IMR-90 (cell line): ENCODE data around the gene MAPRE2. TPM values are rescaled to one million over a fixed set of nuclear protein-coding genes. Genes with fewer than 3 reads are reported as not detected.

Source experiments
- ATAC-seq: fragments of 200-7000 bp; cut with Tn5 transposase; 2 replicates; pipeline ENCODE4 v1.9.1; 2020; ENCODE audit warnings: low read depth, mild to moderate bottlenecking, moderate library complexity
- BruUV-seq: library from RNA; stranded (reverse); fragments of 400-500 nt; replicated peaks from 2 replicates; lab custom pipeline; 2021; lab: Mats Ljungman, UMichigan
- CTCF ChIA-PET: fragments of 300-600 bp; formaldehyde crosslinking; extraction: SDS; loops from one replicate; lab custom pipeline; 2021; ENCODE audit warnings: antibody characterized with exemption; lab: Yijun Ruan, JAX
- POLR2A ChIA-PET: fragments of 300-600 bp; sonication (Branson Sonifier 250); formaldehyde crosslinking; loops from one replicate; lab custom pipeline; 2022; ENCODE audit warnings: antibody characterized with exemption; ENCODE audit not compliant: unreplicated experiment; lab: Charles Lee
- DNase-seq: peaks from one replicate; pipeline ENCODE4 v3.0.0; 2013
- H2AFZ ChIP-seq: replicated peaks from 2 replicates; pipeline ENCODE3; 2013; ENCODE audit warnings: low read length, mild to moderate bottlenecking; ENCODE audit not compliant: poor library complexity
- H2AK5ac ChIP-seq: 2 replicates; pipeline ENCODE4 v1.6.1; 2013; ENCODE audit warnings: low read depth, low read length, inconsistent platforms
- H2AK9ac ChIP-seq: replicated peaks from 2 replicates; pipeline ENCODE3; 2013; ENCODE audit warnings: mild to moderate bottlenecking, low read depth, low read length, moderate library complexity; ENCODE audit not compliant: poor library complexity
- H2BK120ac ChIP-seq: 2 replicates; pipeline ENCODE4 v1.6.1; 2013; ENCODE audit warnings: low read depth, low read length, inconsistent platforms
- H2BK15ac ChIP-seq: 3 replicates; pipeline ENCODE4 v1.6.1; 2013; ENCODE audit warnings: low read depth, low read length, inconsistent platforms
- H2BK20ac ChIP-seq: 2 replicates; pipeline ENCODE4 v1.6.1; 2013; ENCODE audit warnings: low read depth, mild to moderate bottlenecking, inconsistent platforms, low read length, moderate library complexity
- H2BK5ac ChIP-seq: 2 replicates; pipeline ENCODE4 v1.6.1; 2013; ENCODE audit warnings: mild to moderate bottlenecking, low read depth, low read length, inconsistent platforms; ENCODE audit not compliant: poor library complexity, severe bottlenecking
- H3K14ac ChIP-seq: replicated peaks from 2 replicates; pipeline ENCODE4 v1.6.1; 2013; ENCODE audit warnings: low read depth, low read length, inconsistent platforms
- H3K18ac ChIP-seq: 2 replicates; pipeline ENCODE4 v1.6.1; 2013; ENCODE audit warnings: low read depth, low read length, control low read depth
- H3K23ac ChIP-seq: 2 replicates; pipeline ENCODE4 v1.6.1; 2013; ENCODE audit warnings: low read depth, low read length, inconsistent platforms
- H3K27ac ChIP-seq: 2 replicates; pipeline ENCODE4 v1.5.1; 2013; ENCODE audit warnings: mild to moderate bottlenecking, control low read depth, low read length; ENCODE audit not compliant: insufficient read depth
- H3K27me3 ChIP-seq: 2 replicates; pipeline ENCODE4 v1.6.1; 2013; ENCODE audit warnings: low read length; ENCODE audit not compliant: control insufficient read depth, insufficient read depth
- H3K36me3 ChIP-seq: 2 replicates; pipeline ENCODE4 v1.6.1; 2013; ENCODE audit warnings: low read length, mixed read lengths; ENCODE audit not compliant: control insufficient read depth, insufficient read depth
- H3K4ac ChIP-seq: 2 replicates; pipeline ENCODE4 v1.6.1; 2013; ENCODE audit warnings: low read depth, low read length, inconsistent platforms
- H3K4me1 ChIP-seq: 2 replicates; pipeline ENCODE4 v1.6.1; 2013; ENCODE audit warnings: low read length, mixed read lengths; ENCODE audit not compliant: control insufficient read depth, insufficient read depth
- H3K4me2 ChIP-seq: 2 replicates; pipeline ENCODE4 v1.6.1; 2013; ENCODE audit warnings: low read depth, mild to moderate bottlenecking, control low read depth, low read length, moderate library complexity
- H3K4me3 ChIP-seq: 2 replicates; pipeline ENCODE4 v1.5.1; 2013; ENCODE audit warnings: low read depth, mild to moderate bottlenecking, control low read depth, low read length, moderate library complexity; ENCODE audit not compliant: insufficient read depth
- H3K56ac ChIP-seq: 2 replicates; pipeline ENCODE4 v1.6.1; 2013; ENCODE audit warnings: low read length, inconsistent platforms; ENCODE audit not compliant: insufficient read depth; ENCODE audit errors: extremely low read depth
- H3K79me1 ChIP-seq, 2 experiments: 2 replicates each; pipeline ENCODE4 v1.6.1; 2013; ENCODE audit warnings: low read length in 2 of 2, inconsistent platforms in 1 of 2, low read depth in 1 of 2
- H3K9ac ChIP-seq: 2 replicates; pipeline ENCODE4 v1.6.1; 2013; ENCODE audit warnings: low read depth, low read length, control low read depth
- H3K9me1 ChIP-seq: 2 replicates; pipeline ENCODE4 v1.6.1; 2013; ENCODE audit warnings: low read length, inconsistent platforms; ENCODE audit not compliant: insufficient read depth
- H3K9me3 ChIP-seq: 2 replicates; pipeline ENCODE4 v1.6.1; 2013; ENCODE audit warnings: low read length; ENCODE audit not compliant: control insufficient read depth, insufficient read depth
- H4K20me1 ChIP-seq: 2 replicates; pipeline ENCODE4 v1.6.1; 2013; ENCODE audit warnings: low read length, inconsistent platforms; ENCODE audit not compliant: insufficient read depth
- H4K5ac ChIP-seq: 2 replicates; pipeline ENCODE4 v1.6.1; 2013; ENCODE audit warnings: mild to moderate bottlenecking, low read depth, low read length, control low read depth
- H4K8ac ChIP-seq, 2 experiments: 2 replicates each; pipeline ENCODE4 v1.6.1; 2013; ENCODE audit warnings: low read depth in 2 of 2, low read length in 2 of 2, control low read depth in 1 of 2, inconsistent platforms in 1 of 2
- H4K91ac ChIP-seq: 2 replicates; pipeline ENCODE4 v1.6.1; 2013; ENCODE audit warnings: low read depth, low read length, inconsistent platforms; ENCODE audit not compliant: insufficient read depth
- CHD1 ChIP-seq: IDR thresholded peaks from 2 replicates; pipeline ENCODE4 v1.6.1; 2012; ENCODE audit warnings: low read depth, low read length, improper control_type of control experiment
- ELK1 ChIP-seq: fragments of 150-350 bp; IDR thresholded peaks from 2 replicates; pipeline ENCODE4 v1.6.1; 2016; ENCODE audit warnings: low read depth, mild to moderate bottlenecking, low read length, moderate library complexity, borderline replicate concordance
- SMC3 ChIP-seq: fragments of 150-350 bp; IDR thresholded peaks from 2 replicates; pipeline ENCODE4 v1.6.1; 2016; ENCODE audit warnings: low read depth, mild to moderate bottlenecking, antibody characterized with exemption, low read length, moderate library complexity
- WGBS, 2 experiments: methylation state at CpG; one replicate each; pipeline versions ENCODE4 v1.1.5 to v1.1.7; 2013; ENCODE audit warnings: missing lambda C conversion rate in 2 of 2; ENCODE audit not compliant: insufficient read length in 1 of 2; ENCODE audit errors: extremely low coverage in 2 of 2; 5-methylcytosine and 5-hydroxymethylcytosine counted together
- dilution Hi-C: fragments of 300-500 bp; cut with HindIII; formaldehyde crosslinking; loops from one replicate; pipeline ENCODE4 v1.14.3; 2018; ENCODE audit warnings: low sequenced_read_pairs; ENCODE audit not compliant: unreplicated experiment
- in situ Hi-C: fragments of 300-500 bp; cut with MboI; formaldehyde crosslinking; loops from 3 replicates; pipeline ENCODE4 v1.14.3; 2019; ENCODE audit warnings: low sequenced_read_pairs, inconsistent platforms, mixed read lengths
- intact Hi-C: fragments of 100-400 bp; cut with micrococcal nuclease; formaldehyde crosslinking; loops from 2 replicates; pipeline ENCODE4 v1.10.0; 2022
- polyA plus RNA-seq, 3 experiments: library from polyadenylated mRNA; depleted of rRNA; stranded (reverse); fragments of >200 nt; gene quantifications; 2 replicates each; pipeline ENCODE4 v1.2.3, GENCODE V29; 2012; ENCODE audit warnings: low replicate concordance in 1 of 3
- total RNA-seq: library from RNA; depleted of rRNA; stranded (reverse); fragments of >200 nt; gene quantifications from 2 replicates; pipeline ENCODE4 v1.2.3, GENCODE V29; 2012

MAPRE2 gene
- total and polyA plus RNA-seq, 2 of the 4 experiments (the other 2 are of a cell fraction): 19.6 to 23.8 TPM

GRCh38 chr18:35157181-35157580, 116.0 kb downstream of the MAPRE2 start:
- no TSS peak for BruUV-seq
- ATAC-seq: no peak
- Histone ChIP-seq H3K27ac (no peak overlapping the region), H3K9me1 (no peaks in the 10 kb centered on the region), H2BK15ac (no peak overlapping the region), H3K9me3 (no peaks in the 10 kb centered on the region), H3K4me1 (peaks cover 5% of the 10 kb centered on the region; the same call in 1 of the 2 replicates), H4K8ac (no peak overlapping the region), H3K4ac (no peak overlapping the region), H3K56ac (no peak overlapping the region), H3K18ac (no peak overlapping the region), H2AK9ac (no peak overlapping the region), H3K9ac (no peak overlapping the region), H2BK5ac (no peak overlapping the region), H2AFZ (no peak overlapping the region), H3K36me3 (no peaks in the 10 kb centered on the region), H3K27me3 (peaks cover 5% of the 10 kb centered on the region), H3K4me3 (no peak overlapping the region), H2AK5ac (no peak overlapping the region), H4K5ac (no peak overlapping the region), H2BK20ac (no peak overlapping the region), H3K4me2 (no peak overlapping the region), H4K91ac (no peak overlapping the region), H3K14ac (no peak overlapping the region), H4K20me1 (no peaks in the 10 kb centered on the region), H2BK120ac (no peak overlapping the region), H3K79me1 (no peaks in the 10 kb centered on the region), H3K23ac (no peak overlapping the region)
- DNase-seq: no peak
- POLR2A ChIA-PET: no interaction called here
- no peak for TF ChIP-seq SMC3
- TF ChIP-seq ELK1: no peak
- no peak for TF ChIP-seq CHD1
- dilution Hi-C loops: no loop called here
- in situ Hi-C loops: no loop called here
- intact Hi-C loops: loop anchor here (10.0 kb wide), 1 partner anchor 58 kb away; no protein-coding TSS in a partner anchor
- 80% methylated on average over 1 of the region's 4 CpGs; no CpG with 5 or more reads in 1 of the 2 experiments for WGBS, 2 experiments
- CTCF ChIA-PET: no interaction called here
